Brain microvascular endothelial cell (primary cell): ENCODE results near the gene ELK4.

ENCODE experiments used
- DNase-seq: peaks from one replicate; pipeline ENCODE4 v3.0.0-alpha.2; 2020
- H3K27ac ChIP-seq: fragments of 250-450 bp; sonication (Bioruptor Pico); 2 replicates; pipeline ENCODE4 v1.5.1; 2020; ENCODE audit warnings: mild to moderate bottlenecking, moderate library complexity
- H3K27me3 ChIP-seq: fragments of 250-450 bp; sonication (Bioruptor Pico); replicated peaks from 2 replicates; pipeline ENCODE4 v1.5.1; 2020; ENCODE audit warnings: mild to moderate bottlenecking
- H3K36me3 ChIP-seq: fragments of 250-450 bp; sonication (Bioruptor Pico); replicated peaks from 2 replicates; pipeline ENCODE4 v1.5.1; 2020; ENCODE audit warnings: mild to moderate bottlenecking
- H3K4me3 ChIP-seq: 2 replicates; pipeline ENCODE4 v1.5.1; 2011; ENCODE audit warnings: low read depth, mild to moderate bottlenecking, control low read depth, low read length, moderate library complexity
- CTCF ChIP-seq: IDR thresholded peaks from 2 replicates; pipeline ENCODE4 v1.5.1; 2011; ENCODE audit warnings: low read depth, mild to moderate bottlenecking, moderate library complexity, low read length, control low read depth, inconsistent platforms; ENCODE audit errors: missing control alignments
- in situ Hi-C: cut with HindIII; loops from 2 replicates; pipeline ENCODE4 v1.10.0; 2017; ENCODE audit warnings: low sequenced_read_pairs, low pct_ligation_motif_present

ELK4 gene

GRCh38 chr1:205569411-205570172 lies 62.2 kb downstream of the ELK4 start:
- Histone ChIP-seq H3K27ac (no peak overlapping the region), H3K4me3 (no peak overlapping the region), H3K27me3 (peaks cover 64% of the 10 kb centered on the region), H3K36me3 (no peaks in the 10 kb centered on the region)
- in situ Hi-C loops, result no loop called here
- DNase-seq, result no peak
- no peak for TF ChIP-seq CTCF

- Histone ChIP-seq H3K27ac (no peak overlapping the region), H3K4me3 (no peak overlapping the region), H3K36me3 (no peaks in the 10 kb centered on the region), H3K27me3 (peaks cover 60% of the 10 kb centered on the region)
- in situ Hi-C loops, result no loop called here
- no peak for DNase-seq
- no peak for TF ChIP-seq CTCF
These were observed 63.1 kb downstream of the ELK4 start for GRCh38 chr1:205568469-205569361.

GRCh38 chr1:205568135-205568468 lies 63.7 kb downstream of the ELK4 start:
- no peak for TF ChIP-seq CTCF
- no peaks in the 10 kb centered on the region for H3K36me3 ChIP-seq
- peaks cover 60% of the 10 kb centered on the region for H3K27me3 ChIP-seq
- H3K27ac ChIP-seq, result no peak overlapping the region
- in situ Hi-C loops, result no loop called here
- H3K4me3 ChIP-seq, result no peak overlapping the region
- DNase-seq, result no peak

GRCh38 chr1:205567716-205568115 lies 64.1 kb downstream of the ELK4 start:
- in situ Hi-C loops, result no loop called here
- DNase-seq, result no peak

GRCh38 chr1:205565799-205566198 lies 66.0 kb downstream of the ELK4 start:
- in situ Hi-C loops, result no loop called here
- TF ChIP-seq CTCF, result no peak
- H3K4me3 ChIP-seq, result no peak overlapping the region
- DNase-seq, result no peak
- H3K27ac ChIP-seq, result no peak overlapping the region
- peaks cover 44% of the 10 kb centered on the region for H3K27me3 ChIP-seq
- H3K36me3 ChIP-seq, result no peaks in the 10 kb centered on the region

More at GRCh38 chr1:205567716-205568115, 64.1 kb downstream of the ELK4 start:
- no peak for TF ChIP-seq CTCF
- Histone ChIP-seq H3K4me3 (no peak overlapping the region), H3K27ac (no peak overlapping the region), H3K27me3 (peaks cover 59% of the 10 kb centered on the region), H3K36me3 (no peaks in the 10 kb centered on the region)
